Coronary artery (tissue), 2 donors: ENCODE results near the gene NTF3.

Source experiments
- DNase-seq: peaks from one replicate; pipeline ENCODE4 v3.0.0-alpha.2; 2017; ENCODE audit warnings: low spot score
- H3K27ac ChIP-seq, 2 donors: fragments of 200-600 bp; sonication (generic); one replicate each; pipeline ENCODE4 v1.5.1; 2016 to 2019
- H3K4me3 ChIP-seq: fragments of 200-600 bp; sonication (generic); 2 replicates; pipeline ENCODE4 v1.5.1; 2016; ENCODE audit warnings: mild to moderate bottlenecking, moderate library complexity
- TF ChIP-seq, protein P1 (sequence below): fragments of 200-600 bp; sonication (generic); IDR thresholded peaks from one replicate; pipeline ENCODE4 v1.5.1; 2019; ENCODE audit warnings: antibody characterized with exemption

Gene NTF3

GRCh38 chr12:5514016-5514415 is 82.1 kb downstream of the NTF3 start:
- no peak overlapping the region for H3K27ac ChIP-seq
- peak; percentile 50 for DNase-seq
- H3K4me3 ChIP-seq = no peak overlapping the region
- TF ChIP-seq, protein P1, sequence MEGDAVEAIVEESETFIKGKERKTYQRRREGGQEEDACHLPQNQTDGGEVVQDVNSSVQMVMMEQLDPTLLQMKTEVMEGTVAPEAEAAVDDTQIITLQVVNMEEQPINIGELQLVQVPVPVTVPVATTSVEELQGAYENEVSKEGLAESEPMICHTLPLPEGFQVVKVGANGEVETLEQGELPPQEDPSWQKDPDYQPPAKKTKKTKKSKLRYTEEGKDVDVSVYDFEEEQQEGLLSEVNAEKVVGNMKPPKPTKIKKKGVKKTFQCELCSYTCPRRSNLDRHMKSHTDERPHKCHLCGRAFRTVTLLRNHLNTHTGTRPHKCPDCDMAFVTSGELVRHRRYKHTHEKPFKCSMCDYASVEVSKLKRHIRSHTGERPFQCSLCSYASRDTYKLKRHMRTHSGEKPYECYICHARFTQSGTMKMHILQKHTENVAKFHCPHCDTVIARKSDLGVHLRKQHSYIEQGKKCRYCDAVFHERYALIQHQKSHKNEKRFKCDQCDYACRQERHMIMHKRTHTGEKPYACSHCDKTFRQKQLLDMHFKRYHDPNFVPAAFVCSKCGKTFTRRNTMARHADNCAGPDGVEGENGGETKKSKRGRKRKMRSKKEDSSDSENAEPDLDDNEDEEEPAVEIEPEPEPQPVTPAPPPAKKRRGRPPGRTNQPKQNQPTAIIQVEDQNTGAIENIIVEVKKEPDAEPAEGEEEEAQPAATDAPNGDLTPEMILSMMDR = no peak

- H3K27ac ChIP-seq = no peak overlapping the region
- TF ChIP-seq, protein P1 = no peak
- no peak overlapping the region for H3K4me3 ChIP-seq
- peak; percentile 33 for DNase-seq
Observed at GRCh38 chr12:5514545-5514944, 82.6 kb downstream of the NTF3 start.

DNA sequence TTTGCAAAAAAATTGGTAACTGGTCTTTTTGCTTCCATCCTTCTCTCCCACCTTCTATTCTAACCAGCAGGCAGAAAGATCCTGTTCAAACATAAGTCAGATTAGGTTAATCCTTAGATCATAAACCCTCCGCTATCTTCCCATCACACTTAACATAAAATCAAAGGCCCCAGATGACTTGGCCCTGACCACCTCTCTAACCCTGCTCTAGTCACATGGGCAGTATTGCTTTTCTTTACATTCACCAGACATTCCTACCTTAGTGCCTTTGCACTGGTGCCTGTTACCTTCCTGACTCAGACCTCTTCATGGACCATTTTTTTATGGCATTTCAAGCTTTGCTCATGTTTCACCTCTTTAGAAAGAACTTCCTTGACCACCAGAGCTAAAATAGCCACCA is 83.5 kb downstream of the NTF3 start:
- H3K4me3 ChIP-seq = no peak overlapping the region
- no peak overlapping the region for H3K27ac ChIP-seq
- DNase-seq = no peak
- TF ChIP-seq, protein P1 = no peak

GRCh38 chr12:5516371-5517241 is 84.7 kb downstream of the NTF3 start:
- peak; percentile 14 for DNase-seq
- no peak overlapping the region for H3K4me3 ChIP-seq
- no peak overlapping the region for H3K27ac ChIP-seq
- TF ChIP-seq, protein P1 = no peak

GRCh38 chr12:5518584-5519365 is 86.9 kb downstream of the NTF3 start:
- TF ChIP-seq, protein P1 = no peak
- no peak overlapping the region for H3K27ac ChIP-seq
- DNase-seq = peak; percentile 64
- H3K4me3 ChIP-seq = no peak overlapping the region

- Histone ChIP-seq H3K27ac (no peak overlapping the region), H3K4me3 (no peak overlapping the region)
- peak; percentile 47 for DNase-seq
- TF ChIP-seq, protein P1 = no peak
Observed at GRCh38 chr12:5520037-5520436, 88.1 kb downstream of the NTF3 start.
